ENCODE measurements around the gene SHISA9.

SHISA9 gene

DNA sequence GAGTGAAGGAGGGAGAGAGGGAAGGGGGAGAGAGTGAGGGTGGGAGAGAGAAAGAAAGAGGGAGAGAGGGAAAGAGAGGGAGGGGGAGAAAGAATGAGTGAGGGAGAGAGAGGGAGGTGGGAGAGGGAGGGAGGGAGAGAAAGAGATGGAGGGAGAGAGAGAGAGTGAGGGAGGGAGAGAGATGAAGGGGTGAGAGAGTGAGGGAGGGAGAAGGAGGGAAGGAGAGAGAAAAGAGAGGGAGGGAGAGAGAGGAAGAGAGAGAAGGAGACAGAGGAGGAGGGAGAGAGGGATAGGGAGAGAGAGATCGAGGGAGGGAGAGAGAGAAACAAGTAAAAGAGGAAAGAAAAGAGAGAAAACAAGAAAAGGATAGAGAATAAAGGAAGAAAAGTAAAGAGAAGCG lies 225.7 kb downstream of the SHISA9 start:
- no peak for DNase-seq

DNA sequence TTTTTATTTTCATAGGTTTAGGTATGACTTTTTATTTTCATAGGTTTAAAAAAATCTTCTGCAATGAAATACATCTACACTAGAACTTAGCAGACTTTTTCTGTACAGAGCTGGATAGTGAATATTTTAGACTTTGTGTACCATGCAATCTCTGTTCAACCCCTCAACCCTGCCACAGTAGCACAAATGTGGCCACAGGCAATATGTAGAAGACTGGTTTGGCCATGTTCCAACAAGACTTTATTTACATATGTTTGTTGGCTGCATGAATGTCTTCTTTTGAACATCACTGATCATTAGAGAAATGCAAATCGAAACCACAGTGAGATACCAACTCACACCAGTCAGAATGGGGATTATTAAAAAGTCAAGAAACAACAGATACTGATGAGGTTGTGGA lies 229.2 kb downstream of the SHISA9 start:
- DNase-seq, result no peak

DNA sequence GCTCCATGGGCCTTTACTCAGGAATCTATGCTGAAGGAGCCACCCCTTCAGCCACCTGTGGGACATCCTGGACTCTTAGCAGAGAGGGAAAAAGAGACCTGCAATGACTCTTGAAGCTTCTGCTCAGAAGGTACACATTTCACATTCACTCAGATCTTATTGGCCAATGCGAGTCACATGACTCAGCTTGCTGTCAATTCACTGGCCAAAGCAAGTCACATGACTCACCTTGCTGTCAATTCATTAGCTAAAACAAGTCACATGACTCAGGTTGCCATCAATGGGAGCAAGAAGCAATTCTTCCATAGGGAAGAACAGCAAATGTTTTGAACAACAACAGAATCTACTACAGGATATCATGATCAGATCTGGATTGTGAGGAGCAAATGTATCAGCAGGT lies 233.4 kb downstream of the SHISA9 start:
- no peak for DNase-seq

DNA sequence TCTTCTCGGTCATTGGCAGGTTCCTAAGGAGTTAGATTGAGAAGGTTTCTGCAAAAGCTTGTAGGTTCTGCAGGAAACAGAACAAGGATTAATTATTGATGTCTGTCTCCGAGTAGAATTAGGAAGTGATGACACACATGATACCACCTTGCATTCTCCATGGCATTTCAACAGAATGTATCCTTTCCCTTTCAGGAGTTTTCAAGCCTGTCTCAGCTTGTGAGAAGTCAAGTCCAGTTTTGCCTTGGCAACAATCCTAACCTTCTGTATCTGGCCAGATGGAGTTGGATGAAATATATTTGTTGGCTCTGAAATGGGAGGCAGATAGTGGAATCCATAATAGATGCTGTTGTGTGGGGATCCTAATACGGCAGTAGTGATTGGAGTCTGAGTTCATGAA lies 235.5 kb downstream of the SHISA9 start:
- DNase-seq, result no peak

DNA sequence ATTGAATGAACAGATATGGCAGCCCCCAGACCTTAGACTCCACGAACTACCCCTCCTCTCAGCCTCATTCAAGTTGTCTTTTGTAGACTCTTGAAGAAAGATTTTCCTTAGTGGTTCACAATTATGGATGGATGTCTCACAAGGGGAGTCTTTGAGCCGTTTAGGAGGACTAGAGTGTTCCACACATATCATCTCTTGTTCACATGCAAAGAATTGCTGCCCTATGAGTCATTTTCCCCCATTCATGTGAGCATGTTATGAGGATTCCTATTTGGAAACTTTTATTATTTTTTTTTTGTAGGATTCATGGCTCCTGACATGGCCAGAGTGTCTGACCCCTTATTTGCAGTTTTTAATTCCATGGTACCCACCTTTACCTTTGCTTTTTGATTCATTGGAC lies 237.1 kb downstream of the SHISA9 start:
- no peak for DNase-seq

DNA sequence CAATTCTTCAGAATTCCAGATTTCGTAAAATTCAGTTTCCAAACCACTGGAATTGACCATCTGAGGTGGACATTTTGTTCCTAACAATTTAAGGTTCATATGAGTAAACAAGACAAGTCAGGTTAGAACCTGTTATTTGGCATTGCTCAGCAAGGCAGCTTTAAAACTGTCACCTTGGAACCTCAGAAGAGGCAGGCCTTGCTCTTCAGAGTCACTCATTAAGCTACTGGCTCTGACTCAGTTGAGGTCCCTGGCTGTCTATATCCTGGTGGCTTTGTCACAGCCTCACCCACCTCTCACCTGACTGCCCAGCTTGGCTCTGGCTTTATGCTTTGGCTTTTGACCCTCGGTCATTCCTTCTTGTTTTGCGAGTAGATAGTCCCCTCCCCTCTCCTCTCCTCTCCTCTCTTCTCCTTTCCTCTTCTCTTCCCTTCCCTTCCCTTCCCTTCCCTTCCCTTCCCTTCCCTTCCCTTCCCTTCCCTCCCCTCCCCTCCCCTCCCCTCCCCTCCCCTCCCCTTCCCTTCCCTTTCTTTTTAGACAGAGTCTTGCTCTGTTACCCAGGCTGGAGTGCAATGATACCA lies 238.4 kb downstream of the SHISA9 start:
- DNase-seq, result no peak

DNA sequence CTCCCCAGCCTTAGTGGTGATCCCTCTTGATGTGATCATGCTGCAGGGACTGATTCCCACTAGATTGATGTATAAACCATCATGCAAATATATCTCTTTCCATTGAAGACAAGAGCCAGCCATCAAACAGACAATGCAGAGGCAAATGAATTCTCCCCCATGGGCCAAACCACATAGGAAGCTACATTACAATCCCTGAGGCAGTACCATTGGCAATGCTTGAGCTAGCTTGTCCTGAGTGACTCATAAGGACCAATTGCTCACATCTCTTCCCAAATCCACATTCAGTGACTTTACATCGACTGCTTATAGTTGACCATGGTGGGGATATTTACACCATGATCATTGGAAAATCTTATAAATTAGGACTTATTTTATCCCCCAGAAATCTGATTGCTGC lies 242.2 kb downstream of the SHISA9 start:
- no peak for DNase-seq

DNA sequence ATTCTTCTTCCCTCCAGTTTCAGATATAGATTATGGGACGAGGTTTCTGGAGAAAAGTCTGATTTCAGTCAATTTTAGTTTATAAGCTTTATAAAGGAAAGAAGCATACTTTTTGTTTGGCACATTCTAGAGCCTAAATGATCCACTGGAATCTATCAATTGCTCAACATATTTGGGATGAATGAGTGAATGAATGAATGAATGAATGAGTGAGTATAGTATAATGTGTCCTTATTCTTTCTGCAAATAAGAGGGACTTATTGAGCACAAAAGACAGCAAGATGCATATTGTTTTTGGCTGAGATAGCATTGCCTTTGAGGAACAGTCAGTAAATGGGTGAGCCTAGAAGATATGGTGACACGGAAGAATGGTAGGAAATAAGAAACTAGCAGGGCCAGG lies 245.4 kb downstream of the SHISA9 start:
- DNase-seq, result no peak

DNA sequence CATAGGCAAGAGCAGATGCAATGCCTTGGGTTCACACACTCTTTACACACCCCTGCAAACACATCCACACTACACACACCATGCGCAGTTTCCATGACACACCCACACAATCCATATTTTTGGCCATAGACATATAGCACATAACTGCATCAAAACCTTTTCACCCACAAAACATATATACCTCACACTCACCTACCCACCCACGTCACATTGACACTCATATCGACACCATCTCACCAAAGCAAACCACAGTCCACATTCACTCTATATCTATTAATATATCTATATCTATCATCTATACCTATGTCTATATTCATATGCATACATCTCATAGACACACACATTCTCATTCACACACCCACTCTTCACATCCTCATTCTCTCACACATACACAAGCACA lies 246.9 kb downstream of the SHISA9 start:
- no peak for DNase-seq

DNA sequence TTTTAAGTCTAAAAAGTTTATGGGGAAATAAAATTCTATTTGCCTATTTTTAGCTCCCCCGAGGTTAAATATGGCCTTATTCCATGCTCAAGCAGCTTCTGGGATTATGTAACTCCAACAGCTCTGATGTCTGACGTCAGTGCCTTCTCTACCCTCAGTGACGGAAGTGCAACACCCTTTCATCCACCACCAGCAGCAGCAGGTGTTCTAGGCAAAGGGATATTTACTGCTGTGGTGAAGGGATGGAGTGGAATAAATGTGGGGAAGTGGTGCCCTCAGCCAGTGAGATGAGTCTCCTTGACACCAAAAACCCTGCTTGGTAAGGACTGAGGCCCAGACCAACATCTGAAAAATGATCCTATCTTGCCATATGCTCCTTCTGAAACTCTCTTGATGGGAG lies 247.4 kb downstream of the SHISA9 start:
- no peak for DNase-seq

DNA sequence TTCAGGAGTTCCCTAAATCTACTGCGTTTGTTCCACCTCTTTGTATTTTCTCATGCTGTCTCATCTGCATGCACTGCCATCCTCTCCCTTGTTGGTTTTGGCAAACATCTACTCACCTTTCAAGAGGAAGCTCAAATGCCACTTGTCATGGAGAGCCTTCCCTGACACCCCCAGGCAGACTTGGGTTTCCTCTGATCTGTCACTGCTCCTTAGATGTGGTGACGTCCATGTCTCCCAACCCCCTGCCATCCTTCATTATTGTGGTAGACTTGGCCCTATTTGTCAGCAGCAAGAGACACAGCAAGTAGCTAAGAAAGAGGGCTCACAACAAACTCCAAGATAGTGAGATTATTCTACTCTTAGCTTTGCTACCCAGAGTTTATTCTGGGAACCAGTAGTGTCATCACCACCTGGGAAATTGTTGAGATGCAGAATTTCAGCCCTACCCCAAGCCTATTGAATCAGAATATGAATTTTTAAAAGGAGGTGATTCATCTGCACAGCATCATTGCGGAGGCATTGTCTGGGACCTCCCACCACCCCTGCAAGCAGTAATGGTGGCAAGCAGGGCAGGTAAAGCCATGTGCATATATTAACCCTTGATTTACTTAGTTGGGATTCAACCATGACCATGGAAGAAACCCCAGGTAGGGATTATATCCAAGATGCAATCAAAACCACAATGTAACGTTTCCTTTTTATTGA lies 248.9 kb downstream of the SHISA9 start:
- no peak for DNase-seq

DNA sequence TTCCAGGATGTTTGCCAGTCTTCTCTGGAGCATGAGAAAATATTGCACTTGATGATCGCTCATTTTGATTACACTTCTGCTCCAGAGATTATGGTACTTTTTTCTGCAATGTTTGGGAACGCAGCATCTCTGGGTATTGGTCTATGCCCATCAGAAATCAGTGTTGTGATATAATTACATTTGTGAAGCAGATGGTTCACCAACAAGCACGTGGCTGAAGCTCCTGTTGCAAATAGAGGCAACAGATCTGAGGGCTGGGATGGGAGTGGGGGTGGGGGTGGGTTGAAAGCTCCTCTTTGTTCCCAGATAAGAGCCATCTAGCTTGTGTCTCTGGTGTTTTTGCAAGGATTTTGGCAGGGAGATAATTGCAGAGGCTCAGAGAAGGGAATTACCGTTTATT lies 252.3 kb downstream of the SHISA9 start:
- DNase-seq, result no peak

DNA sequence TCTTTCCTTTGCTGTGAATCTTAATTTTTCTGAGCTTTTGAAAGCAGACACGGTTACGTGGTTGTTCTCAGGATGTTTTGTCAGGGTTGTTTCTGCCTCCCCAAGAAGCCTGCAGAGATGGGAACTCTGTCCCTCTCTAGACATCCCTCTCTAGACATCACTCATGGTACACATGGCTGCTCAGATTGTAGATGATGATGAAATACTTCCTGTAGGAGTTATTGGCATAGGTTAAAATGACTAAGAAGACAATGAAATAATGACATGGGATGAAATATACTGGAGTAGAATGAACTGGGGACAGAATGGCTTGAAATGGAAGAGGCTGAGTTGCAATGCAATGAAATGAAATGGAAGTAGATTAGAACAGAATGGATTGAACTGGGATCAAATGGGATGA lies 253.4 kb downstream of the SHISA9 start:
- no peak for DNase-seq

DNA sequence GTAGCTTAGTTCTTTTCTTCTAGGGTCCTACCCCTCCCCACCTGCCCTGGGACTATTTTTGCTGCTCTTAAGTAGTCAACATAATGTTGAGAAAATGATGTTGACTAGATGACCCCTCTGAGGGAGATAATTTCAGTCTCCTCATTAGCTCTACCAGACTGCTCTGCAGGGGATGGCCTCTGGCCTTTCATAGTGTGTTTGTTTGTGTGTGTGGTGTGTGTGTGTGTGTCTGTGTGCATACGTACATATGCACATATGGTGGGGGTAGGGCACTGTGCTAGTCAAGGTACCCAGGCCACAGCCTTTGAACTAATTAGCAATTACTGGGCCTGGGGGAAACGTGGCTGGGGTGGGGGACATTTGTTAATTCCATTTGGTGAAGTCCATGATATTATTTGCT lies 254.0 kb downstream of the SHISA9 start:
- no peak for DNase-seq

DNA sequence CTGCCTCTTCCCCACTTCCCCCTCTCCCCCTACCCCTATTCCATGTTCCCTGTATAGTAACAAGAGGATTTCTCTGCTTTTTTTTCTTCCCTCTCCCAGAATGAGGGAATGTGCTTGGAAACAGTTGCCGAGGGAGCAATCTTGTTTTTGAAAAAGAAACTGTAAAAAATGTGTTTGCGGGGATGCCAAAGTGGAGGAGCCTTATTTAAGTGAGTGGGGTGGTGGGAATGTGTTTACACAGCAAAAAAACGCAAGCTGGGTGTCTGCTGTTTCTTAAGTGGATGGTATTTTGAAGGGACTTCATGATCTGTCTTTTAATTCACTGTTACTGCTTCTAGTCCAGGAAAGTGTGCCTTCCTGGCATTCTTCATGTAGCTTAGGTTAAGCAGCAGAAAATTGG lies 254.4 kb downstream of the SHISA9 start:
- no peak for DNase-seq

DNA sequence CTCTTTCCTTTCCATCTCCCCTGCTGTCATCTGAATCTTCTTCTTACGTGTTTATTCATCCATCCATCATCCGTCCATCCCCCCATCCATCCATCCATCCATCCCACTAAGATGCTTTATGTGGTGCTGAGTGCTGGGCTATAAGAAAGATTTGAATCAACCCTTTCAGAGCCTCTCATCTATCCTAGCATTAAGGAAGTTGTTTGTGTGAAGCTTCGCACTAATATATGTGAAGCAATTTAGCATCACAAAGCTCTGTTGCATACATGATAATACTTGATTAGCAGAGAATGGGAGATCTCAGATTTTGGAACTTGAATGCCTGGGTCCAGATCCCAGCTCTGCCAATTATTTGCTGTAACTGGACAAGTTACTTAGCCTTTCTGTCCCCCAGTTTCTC lies 255.7 kb downstream of the SHISA9 start:
- DNase-seq, result no peak

DNA sequence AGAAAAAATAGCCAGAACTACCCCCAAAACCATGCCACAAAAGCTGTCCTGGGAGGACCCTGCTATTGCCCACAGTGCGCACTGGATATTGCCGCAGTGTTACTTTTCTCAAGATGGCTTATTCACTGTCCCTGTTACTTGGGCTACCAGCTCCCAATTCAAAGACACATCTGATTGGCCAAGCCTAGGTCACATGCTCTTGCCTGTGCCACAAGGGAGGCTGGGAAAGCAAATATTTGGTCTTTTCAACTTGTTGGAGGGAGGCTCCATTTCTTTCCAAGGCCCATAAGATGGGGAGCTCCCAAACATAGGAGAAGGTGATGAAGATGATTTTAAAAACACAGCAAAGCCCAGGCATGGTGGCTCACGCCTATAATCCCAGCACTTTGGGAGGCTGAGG lies 257.0 kb downstream of the SHISA9 start:
- no peak for DNase-seq

DNA sequence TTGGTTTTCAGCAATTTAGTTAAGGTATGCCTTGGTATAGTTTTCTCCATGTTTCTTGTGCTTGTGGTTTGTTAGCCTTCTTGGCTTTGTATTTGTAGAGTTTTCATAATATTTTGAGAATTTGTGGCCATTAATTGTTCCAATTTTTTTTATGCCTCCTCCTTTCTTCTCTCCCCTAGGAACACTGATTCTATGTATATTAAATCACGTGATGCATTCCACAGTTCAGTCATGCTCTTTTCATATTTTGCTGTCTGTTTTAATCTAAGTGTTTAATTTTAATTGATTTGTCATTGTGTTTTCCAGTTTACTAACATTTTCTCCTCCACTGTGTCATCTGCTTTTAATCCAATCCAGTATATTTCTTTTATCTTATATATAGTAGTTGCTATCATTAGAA lies 263.6 kb downstream of the SHISA9 start:
- no peak for DNase-seq

DNA sequence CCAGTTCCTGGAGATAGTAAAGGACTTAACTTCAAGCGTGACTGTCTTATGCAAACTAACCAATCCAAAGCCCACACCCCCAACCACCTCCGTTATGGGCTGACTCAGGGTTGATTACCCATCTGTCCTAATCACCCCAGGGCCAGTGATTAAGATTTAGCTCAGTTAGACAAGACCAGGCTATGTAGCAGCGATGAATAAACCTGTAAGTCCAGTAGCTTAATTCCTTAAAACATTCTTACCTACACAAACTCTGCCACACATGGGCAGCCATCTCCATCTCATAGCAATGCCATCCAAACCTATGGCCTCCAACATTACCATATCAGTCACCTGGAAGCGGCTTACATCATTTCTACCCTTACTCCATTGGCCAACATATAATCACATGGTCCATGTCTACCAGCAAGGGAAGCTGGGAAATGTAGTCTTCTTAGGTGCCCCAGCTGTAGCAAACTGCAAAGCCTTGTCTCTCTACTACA lies 266.7 kb downstream of the SHISA9 start:
- DNase-seq, result no peak

DNA sequence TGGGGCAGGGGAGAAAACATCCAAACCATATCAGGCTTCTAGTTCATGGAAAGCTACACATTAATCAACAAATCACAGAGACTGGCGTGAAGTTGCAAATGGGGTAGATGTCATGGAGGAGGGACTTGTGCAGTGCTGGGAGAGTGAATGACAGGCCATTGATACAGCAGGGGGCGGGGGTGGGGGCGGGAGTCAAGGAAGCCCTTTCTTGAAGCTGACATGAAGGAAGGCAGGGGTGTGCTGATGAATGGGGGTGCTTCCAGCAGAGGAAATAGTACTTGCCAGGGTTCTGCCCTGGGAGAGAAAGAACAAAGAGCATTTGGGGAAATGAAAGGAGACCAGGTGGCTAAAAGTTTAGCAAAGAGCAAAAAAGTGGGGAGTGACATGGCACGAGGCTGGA lies 269.9 kb downstream of the SHISA9 start:
- DNase-seq, result no peak

DNA sequence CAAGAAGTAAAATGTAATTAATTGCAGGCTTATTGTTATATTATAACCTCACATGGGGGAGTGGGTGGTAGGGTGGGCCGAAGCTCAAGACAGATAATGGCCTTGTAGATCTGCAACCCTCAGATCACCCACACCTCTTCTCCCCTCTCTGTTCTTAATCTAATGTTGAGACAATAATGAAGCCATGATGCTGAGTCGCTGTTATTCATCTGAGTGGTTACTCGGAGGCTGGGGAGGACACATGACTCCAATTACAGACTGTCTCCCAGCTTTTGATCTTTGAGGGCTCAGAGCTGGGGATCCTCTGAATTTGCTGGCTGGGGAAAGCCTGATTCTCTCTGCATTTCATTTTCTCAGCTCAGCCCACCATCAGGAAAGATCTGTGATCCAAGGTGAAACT lies 275.3 kb downstream of the SHISA9 start:
- no peak for DNase-seq

DNA sequence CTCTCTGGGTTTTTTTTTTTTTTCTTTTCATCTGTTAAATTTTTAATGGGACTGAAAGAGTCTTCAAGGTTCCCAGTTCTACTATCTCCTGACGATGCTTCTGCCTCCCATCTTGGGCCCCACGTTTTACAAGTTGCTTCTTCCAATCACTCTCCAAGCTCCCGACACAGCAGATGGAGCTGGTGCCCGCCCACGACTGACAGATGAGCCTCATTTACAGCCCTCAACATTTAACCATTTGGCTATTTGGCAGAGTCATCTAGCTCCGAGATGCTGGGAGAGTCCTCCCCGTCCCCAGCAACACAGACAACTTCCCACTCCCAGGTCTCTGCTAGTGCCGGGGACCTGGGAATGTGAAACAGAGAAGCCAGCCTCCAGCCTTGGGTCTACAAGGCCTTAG lies 276.9 kb downstream of the SHISA9 start:
- DNase-seq, result no peak

DNA sequence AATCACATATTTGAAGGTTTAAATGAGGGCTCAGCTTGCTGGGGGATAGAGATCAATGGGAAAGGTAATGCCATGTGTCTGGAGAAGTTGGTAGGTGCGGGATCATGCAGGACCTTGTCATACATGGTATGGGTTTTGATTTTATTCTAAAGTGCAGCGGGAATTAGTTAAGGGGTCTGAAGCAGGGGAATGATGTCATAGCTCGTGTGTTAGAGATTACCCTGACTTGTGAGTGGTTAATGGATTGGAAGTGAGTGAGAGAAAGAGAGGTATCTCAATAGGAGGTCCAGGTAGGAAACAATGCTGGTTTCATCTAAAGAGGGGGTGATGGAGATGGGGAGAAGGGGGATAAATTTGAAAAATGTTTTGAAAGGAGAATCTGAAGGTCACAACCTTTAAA lies 280.0 kb downstream of the SHISA9 start:
- DNase-seq, result no peak

DNA sequence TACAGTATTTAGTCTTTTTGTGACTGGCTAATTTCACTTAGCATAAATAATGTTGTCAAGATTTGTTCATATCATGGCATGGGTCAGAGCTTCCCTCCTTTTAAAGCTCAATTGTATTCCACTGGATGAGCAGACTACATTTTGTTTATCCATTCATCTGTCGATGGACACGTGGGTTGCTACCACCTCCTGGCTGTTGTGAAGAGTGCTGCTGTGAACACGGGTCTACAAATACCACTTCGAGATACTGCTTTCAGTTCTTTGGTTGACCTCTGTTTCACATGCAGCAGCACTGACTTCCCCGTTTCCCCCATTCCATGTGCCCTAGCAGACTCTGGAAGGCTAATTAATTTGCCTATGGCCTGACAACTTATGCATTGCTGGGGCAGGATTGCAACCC lies 285.4 kb downstream of the SHISA9 start:
- no peak for DNase-seq

DNA sequence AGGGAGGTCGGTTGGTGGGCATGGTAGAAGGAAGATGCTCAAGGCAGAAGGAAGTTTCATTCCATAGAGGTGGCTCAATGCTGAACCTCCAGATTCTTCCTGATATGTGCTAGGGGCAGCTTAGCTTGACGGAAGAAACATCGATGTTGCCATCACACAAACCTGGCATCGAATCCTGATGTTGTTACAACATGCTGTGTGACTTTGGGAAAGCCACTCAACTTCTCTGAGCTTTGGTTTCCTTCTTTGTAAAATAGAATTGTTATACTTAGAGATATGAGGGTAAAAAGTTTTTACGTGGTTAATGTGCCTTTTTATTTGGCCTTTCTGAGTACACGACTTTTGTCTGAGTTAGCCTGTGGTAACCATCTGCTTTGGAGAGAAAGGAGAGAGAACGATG lies 287.9 kb downstream of the SHISA9 start:
- DNase-seq, result no peak

Data from inflammatory macrophage (primary cell).